IPS-NIHi7 (cell line): ENCODE measurements around the gene GRK1.

Source experiments
- DNase-seq: peaks from one replicate; pipeline ENCODE4 v3.0.0; 2012; ENCODE audit warnings: mixed read lengths; ENCODE audit errors: extremely low spot score

Gene GRK1

GRCh38 chr13:113650275-113650674, 16.7 kb upstream of the GRK1 start:
- no peak for DNase-seq

GRCh38 chr13:113650731-113651148, 16.3 kb upstream of the GRK1 start:
- no peak for DNase-seq

DNA sequence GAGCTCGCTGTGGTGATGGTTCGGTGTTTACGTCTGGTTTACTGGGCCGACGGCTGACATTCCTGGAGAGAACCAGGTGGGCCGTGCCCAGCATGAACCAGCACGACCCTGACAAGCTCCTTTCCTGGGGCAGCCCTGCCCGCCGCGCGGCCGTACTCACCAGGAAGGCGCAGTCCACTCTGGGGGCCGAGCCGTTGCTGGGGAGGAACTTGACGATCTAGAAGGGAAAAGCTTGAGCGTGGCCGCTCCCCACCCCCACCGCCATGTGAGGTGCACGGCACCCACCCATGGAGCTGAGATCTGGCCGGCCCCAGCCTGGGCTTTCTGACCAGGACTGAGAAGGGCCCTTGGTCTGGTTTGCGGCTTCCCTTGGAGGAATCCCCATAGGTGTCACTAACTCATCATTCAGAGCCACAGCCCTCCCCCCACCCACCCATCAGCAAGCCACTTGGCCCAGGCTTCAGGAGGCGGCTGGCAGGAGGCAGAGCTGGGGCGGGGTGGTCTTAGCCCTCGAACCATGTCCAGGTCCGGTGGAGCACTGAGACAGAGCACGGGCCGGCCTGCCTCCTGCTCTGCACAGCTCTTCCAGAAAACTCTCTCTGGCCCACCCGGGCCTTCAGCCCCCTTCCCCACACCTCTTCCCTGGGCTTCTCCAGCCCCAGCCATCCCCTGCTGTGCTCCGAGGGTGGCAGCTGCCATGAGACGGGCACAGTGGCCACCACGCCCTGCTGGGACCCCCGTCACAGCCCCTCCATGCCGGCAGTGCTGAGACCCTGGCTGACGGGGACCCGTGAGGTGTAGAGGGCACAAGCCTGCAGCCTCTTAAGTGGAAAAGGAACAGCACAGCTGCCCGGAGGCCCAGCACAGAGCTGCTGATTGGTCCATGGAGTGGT, 15.3 kb upstream of the GRK1 start:
- no peak for DNase-seq

DNA sequence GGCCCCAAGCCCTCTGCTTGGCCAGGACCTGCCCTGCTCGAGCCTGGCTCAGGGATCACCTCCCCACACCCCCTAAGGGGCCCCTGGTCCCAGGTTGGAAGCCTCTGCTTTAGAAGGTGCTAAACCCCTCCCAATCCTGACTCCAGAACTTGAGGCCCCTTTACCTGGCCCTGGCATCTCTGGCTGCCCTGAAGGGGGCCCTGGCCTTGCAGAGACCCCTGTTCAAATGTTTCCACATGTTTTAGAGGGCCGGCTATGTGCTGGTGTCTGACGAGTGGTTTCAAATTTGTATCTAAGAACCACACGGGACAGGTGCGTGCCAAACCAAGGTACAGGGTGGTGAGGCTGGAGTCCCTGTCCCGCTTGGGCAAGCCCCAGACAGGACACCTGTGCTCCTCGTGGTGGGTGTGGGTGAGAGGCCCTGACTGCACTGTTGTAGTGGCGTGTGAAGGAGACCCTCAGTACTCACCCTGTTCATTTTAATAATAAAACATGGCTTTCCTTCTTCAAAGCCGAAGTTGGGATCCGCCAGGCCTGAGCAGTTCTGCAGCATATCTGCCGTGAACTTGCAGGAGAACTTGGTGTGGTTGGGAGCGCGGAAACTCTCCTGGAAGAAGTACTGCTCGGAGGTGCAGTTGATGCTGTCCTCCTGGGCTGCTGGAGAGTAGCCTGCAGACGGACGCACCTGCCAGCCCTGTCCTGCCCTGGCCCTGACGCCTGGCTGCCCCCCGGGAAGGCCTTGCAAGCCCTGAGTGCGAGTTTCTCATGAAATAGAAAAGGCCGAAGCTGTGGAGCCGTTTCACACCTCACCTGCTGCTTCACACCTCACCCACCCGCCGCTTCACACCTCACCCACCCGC, 14.4 kb upstream of the GRK1 start:
- no peak for DNase-seq

DNA sequence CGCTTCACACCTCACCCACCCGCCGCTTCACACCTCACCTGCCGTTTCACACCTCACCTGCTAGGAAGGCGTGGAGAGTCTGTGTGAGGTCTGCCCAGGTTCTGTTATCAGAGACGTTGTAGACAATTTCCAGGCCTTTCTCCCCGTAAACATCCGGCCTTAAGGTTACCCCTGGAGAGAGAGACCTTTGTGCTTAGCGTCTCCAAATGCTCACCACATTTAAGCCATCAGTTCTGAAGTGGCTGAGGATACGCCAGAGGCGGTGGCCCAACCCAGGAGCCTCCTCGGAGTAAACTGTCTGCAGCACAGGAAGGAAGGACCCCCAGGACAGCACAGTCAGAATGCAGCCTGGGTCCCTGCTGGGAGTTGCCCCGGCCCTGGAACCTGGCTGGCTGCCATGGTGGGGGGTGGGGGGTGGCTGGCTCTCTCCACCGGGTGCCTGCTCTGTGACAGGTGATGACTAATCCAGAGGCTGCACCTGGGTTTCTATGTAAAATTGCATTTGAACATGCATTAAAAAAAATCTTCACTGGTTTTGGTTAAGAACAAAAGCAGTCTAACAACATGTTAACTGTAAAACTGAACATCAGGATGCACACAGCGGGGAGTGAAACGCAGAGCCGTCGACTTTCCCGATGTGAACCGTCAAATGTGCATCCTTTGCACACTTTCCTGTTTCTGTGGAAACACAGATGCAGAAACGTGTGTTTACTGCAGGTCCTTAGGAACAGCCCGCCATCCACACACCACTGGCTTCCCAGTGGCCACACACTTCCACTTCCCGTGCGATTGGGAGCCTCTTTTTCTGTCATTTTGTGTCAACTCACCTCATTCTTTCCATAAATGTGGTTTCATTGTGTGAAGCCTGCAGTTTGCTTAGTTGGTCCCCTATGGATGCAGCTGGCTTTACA, 13.5 kb upstream of the GRK1 start:
- DNase-seq = no peak

- DNase-seq = no peak
Measured at GRCh38 chr13:113654175-113654560, 12.9 kb upstream of the GRK1 start.

GRCh38 chr13:113654591-113655345, 12.3 kb upstream of the GRK1 start:
- no peak for DNase-seq

DNA sequence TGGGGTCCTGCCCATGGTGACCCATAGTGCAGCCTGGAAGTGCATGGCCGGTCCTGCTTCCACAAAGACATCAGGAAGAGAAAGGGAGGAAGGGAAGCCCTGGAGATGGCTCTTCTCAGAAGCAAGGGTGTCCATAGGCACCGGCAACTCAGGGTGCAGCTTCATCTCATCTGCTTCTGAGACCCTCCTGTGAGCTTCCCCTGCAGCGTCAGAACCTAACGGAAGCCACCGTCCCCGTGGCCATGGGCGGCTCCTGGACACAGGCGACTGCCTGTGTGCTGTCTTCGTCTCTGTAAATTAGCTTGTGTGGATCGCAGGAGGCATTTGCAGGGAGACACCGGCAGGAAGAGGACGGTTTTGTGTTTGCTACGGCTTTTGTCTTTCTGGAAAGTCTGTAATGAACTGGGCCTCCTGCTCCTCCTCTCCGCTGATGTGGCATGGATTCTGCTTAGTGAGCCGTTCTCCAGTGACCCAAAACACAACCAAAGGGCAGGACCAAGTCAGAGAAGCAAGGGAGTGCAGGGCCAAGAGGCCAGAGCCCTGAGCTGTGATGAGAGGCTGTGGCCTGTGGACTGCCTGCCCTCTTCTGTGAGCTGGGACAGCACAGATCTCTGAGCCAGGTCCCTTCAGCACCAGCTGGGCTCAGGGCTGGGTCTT, 11.5 kb upstream of the GRK1 start:
- DNase-seq = no peak

GRCh38 chr13:113656003-113656588, 10.9 kb upstream of the GRK1 start:
- no peak for DNase-seq

DNA sequence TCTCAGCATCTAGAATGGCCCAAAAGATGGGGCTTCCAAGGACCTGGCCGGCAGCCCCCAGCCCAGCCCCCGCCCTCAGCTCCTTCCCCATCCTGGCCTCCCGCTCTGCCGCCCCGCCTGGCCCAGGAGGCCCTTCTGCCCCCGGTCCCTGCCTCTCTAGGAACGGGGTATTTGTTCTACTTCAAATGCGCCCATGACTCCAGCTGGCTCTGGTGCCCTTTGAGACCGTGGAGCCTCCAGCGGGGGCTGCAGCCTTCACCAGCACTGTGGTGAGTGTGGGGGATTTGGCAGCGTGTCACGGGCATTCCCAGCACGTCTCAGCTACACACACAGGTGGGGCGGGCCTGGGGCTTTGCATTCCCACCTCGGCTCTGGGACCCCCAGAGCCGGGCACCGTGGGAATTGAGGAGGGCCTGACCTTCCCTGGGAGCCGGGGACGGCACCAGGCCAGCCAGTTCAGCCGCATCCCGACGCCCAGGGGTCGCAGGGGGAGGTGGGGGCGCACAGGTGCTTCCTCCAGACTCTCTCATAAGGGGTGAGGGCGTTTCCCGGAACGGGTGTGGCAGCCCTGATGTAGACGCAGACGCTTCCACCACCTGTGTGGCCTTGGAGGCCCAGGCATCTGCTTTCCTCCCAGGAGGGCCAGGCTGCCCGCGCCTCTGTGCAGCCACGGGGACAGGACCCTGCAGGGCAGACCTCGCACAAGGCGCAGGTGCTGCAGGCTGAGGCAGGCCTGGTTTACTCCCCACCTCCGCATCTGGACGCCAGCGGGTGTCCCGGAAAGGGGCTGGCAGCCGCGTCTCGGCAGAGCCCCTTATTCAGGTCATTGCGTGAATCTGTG, 10.0 kb upstream of the GRK1 start:
- no peak for DNase-seq

GRCh38 chr13:113657851-113658741, 8.9 kb upstream of the GRK1 start, which contains the start of gene ATP4B:
Gene ATP4B, minus strand, starts transcription at chr13:113658198. Its CDS starts 54 bp downstream, at chr13:113658144.
- DNase-seq = no peak

GRCh38 chr13:113658836-113659235, 8.2 kb upstream of the GRK1 start:
- no peak for DNase-seq

- DNase-seq = no peak
Measured at GRCh38 chr13:113659337-113659736, 7.7 kb upstream of the GRK1 start.

GRCh38 chr13:113660066-113660465, 7.0 kb upstream of the GRK1 start:
- no peak for DNase-seq

DNA sequence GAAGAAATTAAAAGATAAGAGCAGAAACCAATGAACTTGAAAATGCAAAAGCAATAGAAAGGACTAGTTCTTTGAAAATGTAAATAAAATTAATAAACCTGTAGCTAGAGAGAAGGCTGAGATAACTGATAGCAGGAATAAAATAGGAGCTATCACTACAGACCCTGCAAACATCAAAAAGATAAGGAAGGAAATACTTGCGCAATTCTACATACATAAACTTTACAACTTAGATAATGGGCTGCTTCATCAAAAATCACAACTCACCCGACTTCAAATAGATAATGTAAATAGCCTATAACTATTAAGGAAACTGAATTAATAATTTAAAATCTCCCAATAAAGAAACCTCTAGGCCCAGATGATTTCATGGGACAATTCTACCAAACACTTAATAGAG, 5.5 kb upstream of the GRK1 start:
- DNase-seq = no peak

DNA sequence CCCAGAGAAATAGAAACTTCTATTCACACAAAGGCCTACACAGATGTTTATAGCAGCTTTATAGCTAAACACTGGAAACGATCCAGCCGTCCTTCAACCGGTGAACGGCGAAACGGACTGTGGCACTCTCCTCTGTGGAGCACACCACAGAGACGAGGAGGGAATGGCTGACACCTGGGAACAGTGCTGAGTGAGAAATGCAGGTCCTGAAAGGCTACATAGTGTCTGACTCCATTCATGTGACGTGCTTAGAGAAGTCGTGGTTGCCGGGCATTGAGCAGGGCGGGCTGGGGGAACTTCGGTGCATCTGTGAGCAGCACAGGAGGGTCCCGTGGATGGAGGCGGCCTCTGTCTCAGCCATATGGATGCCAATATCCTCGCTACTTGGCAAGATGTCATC, 3.1 kb upstream of the GRK1 start:
- DNase-seq = no peak

DNA sequence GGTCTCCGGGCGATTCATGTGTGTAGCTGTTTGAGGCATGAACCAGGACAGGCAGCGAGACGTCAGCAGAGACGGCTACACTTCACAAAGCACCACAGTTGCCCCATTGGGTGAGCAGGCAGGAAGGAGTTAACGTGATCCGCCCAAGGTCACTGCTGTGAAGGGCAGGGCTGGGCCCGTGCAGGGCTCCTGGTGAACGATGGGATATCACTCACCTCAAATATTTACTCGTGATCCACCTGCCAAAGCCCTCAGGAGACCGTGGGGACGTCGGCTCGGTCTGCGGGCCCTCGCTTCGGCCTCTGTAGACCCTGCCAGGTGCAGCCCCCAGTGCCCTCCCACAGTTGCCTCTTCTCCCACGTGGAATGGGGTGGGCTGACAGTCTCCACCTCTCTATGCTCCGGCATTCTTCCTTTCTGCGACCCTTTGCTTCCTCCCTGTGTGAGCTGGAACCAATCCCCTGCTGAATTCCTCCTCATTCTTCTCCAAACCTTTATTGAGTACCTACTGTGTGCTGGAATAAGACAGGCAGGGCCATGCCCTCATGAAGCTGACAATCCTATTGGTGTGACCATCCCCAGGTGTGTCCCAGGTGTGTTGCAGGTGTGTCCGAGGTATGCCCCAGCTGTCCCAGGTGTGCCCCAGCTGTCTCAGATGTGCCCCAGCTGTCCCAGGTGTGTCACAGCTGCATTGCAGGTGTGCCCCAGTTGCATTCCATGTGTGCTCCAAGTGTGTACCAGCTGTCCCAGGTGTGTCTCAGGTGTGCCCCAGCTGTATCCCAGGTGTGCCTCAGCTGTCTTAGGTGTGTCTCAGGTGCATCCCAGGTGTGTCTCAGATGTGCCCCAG, 2.0 kb upstream of the GRK1 start:
- DNase-seq = no peak
